Ishikawa (cell line): ENCODE results near the gene SMAP1.

Experiments used
- CREB1 ChIP-seq: IDR thresholded peaks from 2 replicates; pipeline ENCODE4 v1.6.1; 2012; ENCODE audit warnings: low read depth
- EGR1 ChIP-seq: IDR thresholded peaks from 2 replicates; pipeline ENCODE4 v1.6.1; 2012
- EP300 ChIP-seq: IDR thresholded peaks from 2 replicates; pipeline ENCODE4 v1.6.1; 2012; ENCODE audit warnings: borderline replicate concordance
- FOXM1 ChIP-seq: IDR thresholded peaks from 2 replicates; pipeline ENCODE4 v1.6.1; 2012; ENCODE audit warnings: low read depth, borderline replicate concordance
- NFIC ChIP-seq: IDR thresholded peaks from 2 replicates; pipeline ENCODE4 v1.6.1; 2012
- RAD21 ChIP-seq: IDR thresholded peaks from 2 replicates; pipeline ENCODE4 v1.6.1; 2012; ENCODE audit warnings: low read depth
- TCF12 ChIP-seq: IDR thresholded peaks from 2 replicates; pipeline ENCODE4 v1.6.1; 2012; ENCODE audit warnings: low read depth
- YY1 ChIP-seq: IDR thresholded peaks from 2 replicates; pipeline ENCODE4 v1.6.1; 2012; ENCODE audit warnings: low read depth
- TF ChIP-seq, protein P1 (sequence below): IDR thresholded peaks from 2 replicates; pipeline ENCODE4 v1.6.1; 2012
- TF ChIP-seq, protein P2 (sequence below): IDR thresholded peaks from 2 replicates; pipeline ENCODE4 v1.6.1; 2012

DNA sequence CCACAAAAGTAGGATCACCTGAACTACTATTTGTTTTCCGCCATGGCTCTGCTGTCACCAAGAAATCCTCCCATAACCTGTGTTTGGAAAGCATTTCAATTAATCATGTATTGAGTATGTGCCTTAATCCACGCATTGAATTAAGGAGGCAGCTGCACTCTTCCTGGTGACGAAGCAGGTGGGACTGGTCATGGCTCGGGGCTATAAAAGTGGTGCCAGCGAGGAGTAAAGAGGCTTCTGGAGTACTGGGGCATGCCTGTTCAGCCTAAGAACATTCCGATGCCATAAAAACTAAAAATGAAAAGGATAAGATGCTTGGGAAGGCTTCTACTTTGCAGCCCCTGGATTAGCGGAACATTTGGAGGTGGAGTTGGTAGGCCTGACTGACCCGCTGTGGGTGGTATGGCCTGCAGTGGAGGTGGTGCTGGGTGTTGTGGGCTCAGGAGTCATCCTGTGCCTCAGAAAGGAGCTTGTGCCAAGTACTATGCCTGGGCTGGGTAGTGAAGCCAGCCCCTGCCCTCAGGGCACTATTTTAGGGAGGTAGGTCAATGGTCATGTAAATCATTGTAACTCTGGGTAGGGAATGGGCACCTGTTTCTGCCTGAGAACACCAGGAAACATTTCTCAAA, 178.6 kb downstream of the SMAP1 start:
- TF ChIP-seq EP300: no peak
- TF ChIP-seq YY1: no peak
- no peak for TF ChIP-seq FOXM1
- TF ChIP-seq, protein P1, sequence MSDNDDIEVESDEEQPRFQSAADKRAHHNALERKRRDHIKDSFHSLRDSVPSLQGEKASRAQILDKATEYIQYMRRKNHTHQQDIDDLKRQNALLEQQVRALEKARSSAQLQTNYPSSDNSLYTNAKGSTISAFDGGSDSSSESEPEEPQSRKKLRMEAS: no peak
- no peak for TF ChIP-seq NFIC
- no peak for TF ChIP-seq CREB1
- TF ChIP-seq TCF12: no peak
- TF ChIP-seq EGR1: no peak
- TF ChIP-seq, protein P2, sequence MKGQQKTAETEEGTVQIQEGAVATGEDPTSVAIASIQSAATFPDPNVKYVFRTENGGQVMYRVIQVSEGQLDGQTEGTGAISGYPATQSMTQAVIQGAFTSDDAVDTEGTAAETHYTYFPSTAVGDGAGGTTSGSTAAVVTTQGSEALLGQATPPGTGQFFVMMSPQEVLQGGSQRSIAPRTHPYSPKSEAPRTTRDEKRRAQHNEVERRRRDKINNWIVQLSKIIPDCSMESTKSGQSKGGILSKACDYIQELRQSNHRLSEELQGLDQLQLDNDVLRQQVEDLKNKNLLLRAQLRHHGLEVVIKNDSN: no peak
- TF ChIP-seq RAD21: no peak
